A549 (cell line): Measurements from ENCODE around the gene EIF4E2.

Experiments used
- BHLHE40 ChIP-seq: IDR thresholded peaks from 2 replicates; pipeline ENCODE4 v1.6.1; 2012; ENCODE audit warnings: low read depth, low read length, inconsistent platforms
- EP300 ChIP-seq, 2 experiments: fragments of >200 bp; sonication (Bioruptor Twin); formaldehyde crosslinking; IDR thresholded peaks; 2 replicates in 1 of 2; 3 replicates in 1 of 2; pipeline ENCODE4 v1.6.1; 2016 to 2017
- RFX5 ChIP-seq: fragments of 450-650 bp; IDR thresholded peaks from 2 replicates; pipeline ENCODE4 v1.7.1; 2014; ENCODE audit warnings: antibody characterized with exemption, mild to moderate bottlenecking, moderate library complexity
- USF2 ChIP-seq: fragments of 450-650 bp; IDR thresholded peaks from 2 replicates; pipeline ENCODE4 v1.6.1; 2014; ENCODE audit warnings: antibody characterized with exemption
- TF ChIP-seq, protein P1 (sequence below): fragments of >200 bp; sonication (Bioruptor Twin); formaldehyde crosslinking; IDR thresholded peaks from 3 replicates; pipeline ENCODE4 v1.5.1; 2016
- TF ChIP-seq, protein P2 (sequence below): IDR thresholded peaks from 2 replicates; pipeline ENCODE4 v1.6.1; 2012; ENCODE audit warnings: low read depth, borderline replicate concordance

DNA sequence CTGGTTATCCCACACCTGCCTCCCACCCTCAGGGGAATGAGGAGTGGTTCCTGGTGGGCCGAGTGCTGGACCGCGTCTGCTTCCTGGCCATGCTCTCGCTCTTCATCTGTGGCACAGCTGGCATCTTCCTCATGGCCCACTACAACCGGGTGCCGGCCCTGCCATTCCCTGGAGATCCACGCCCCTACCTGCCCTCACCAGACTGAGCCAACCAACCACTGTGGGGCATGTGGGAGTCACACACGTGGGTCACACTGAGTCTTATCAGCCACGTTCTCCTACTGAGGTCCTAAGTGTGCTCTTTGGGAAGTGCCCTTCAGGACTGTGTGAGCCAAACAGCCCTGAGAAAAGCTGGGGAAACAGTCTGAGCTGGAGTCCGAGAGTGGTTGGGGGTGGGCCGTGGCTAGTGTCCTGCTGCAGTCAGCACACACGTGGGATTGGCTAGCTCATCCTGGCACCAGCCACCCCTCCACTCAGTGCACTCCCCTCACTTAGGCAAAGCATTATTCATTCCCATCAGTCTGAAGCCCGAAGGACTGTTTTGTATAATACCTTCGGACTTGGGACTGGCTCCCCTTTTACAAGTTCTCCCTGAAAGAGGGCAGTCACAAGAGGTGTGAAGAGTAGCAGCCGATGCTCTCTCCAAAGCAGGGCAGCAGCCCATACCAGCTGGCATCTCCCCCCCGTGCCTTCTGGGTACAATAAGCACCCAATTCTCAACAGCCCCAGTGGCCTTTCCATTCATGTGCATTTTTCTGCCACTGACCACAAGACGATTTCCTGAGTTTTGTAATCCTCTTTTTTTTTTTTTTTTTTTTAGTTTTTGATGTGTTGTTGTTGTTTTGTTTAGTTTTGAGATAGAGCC lies 4.7 kb upstream of the EIF4E2 start:
- TF ChIP-seq RFX5 (no peak), BHLHE40 (no peak), USF2 (no peak), EP300 (IDR thresholded peaks at IDR 0.05) (no peak)
- TF ChIP-seq, protein P1, sequence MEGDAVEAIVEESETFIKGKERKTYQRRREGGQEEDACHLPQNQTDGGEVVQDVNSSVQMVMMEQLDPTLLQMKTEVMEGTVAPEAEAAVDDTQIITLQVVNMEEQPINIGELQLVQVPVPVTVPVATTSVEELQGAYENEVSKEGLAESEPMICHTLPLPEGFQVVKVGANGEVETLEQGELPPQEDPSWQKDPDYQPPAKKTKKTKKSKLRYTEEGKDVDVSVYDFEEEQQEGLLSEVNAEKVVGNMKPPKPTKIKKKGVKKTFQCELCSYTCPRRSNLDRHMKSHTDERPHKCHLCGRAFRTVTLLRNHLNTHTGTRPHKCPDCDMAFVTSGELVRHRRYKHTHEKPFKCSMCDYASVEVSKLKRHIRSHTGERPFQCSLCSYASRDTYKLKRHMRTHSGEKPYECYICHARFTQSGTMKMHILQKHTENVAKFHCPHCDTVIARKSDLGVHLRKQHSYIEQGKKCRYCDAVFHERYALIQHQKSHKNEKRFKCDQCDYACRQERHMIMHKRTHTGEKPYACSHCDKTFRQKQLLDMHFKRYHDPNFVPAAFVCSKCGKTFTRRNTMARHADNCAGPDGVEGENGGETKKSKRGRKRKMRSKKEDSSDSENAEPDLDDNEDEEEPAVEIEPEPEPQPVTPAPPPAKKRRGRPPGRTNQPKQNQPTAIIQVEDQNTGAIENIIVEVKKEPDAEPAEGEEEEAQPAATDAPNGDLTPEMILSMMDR = no peak
- TF ChIP-seq, protein P2, sequence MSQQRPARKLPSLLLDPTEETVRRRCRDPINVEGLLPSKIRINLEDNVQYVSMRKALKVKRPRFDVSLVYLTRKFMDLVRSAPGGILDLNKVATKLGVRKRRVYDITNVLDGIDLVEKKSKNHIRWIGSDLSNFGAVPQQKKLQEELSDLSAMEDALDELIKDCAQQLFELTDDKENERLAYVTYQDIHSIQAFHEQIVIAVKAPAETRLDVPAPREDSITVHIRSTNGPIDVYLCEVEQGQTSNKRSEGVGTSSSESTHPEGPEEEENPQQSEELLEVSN = no peak
